Panc1 (cell line): ENCODE results near the gene AGAP1. TPM values are rescaled to one million over a fixed set of nuclear protein-coding genes. Genes with fewer than 3 reads are reported as not detected.

Source experiments
- ATAC-seq: fragments of 200-7000 bp; cut with Tn5 transposase; 2 replicates; pipeline ENCODE4 v1.9.1; 2020; ENCODE audit warnings: mild to moderate bottlenecking, moderate library complexity
- BruUV-seq: library from RNA; stranded (reverse); fragments of 400-500 nt; replicated peaks from 2 replicates; lab custom pipeline; 2021; lab: Mats Ljungman, UMichigan
- CTCF ChIA-PET: fragments of 300-600 bp; sonication (Branson Sonifier 250); formaldehyde crosslinking; loops from one replicate; lab custom pipeline; 2022; ENCODE audit warnings: antibody characterized with exemption; lab: Charles Lee
- POLR2A ChIA-PET: fragments of 300-600 bp; sonication (Branson Sonifier 250); formaldehyde crosslinking; loops from one replicate; lab custom pipeline; 2022; ENCODE audit warnings: antibody characterized with exemption; lab: Charles Lee
- DNase-seq: peaks from one replicate; pipeline ENCODE4 v3.0.0-alpha.2; 2010; ENCODE audit warnings: low read depth, low spot score
- H3K27ac ChIP-seq: 2 replicates; pipeline ENCODE4 v1.5.1; 2011; ENCODE audit warnings: mild to moderate bottlenecking, low read length, inconsistent platforms
- H3K27me3 ChIP-seq: fragments of 200-500 bp; sonication (Bioruptor generic); 2 replicates; pipeline ENCODE4 v1.6.0; 2014; ENCODE audit warnings: low read length, inconsistent platforms; ENCODE audit not compliant: control insufficient read depth, insufficient read depth
- H3K36me3 ChIP-seq: fragments of 200-500 bp; sonication (Bioruptor generic); 2 replicates; pipeline ENCODE4 v1.5.1; 2014; ENCODE audit warnings: inconsistent platforms, mild to moderate bottlenecking, low read length, moderate library complexity; ENCODE audit not compliant: control insufficient read depth, insufficient read depth
- H3K4me1 ChIP-seq: 2 replicates; pipeline ENCODE4 v1.5.1; 2011; ENCODE audit warnings: inconsistent platforms, mild to moderate bottlenecking, low read length, moderate library complexity; ENCODE audit not compliant: control insufficient read depth, insufficient read depth
- H3K4me3 ChIP-seq, 2 experiments: 2 replicates each; pipeline ENCODE4 v1.5.1; 2011 to 2012; ENCODE audit warnings: low read depth in 2 of 2, low read length in 2 of 2, mild to moderate bottlenecking in 2 of 2, inconsistent platforms in 1 of 2, moderate library complexity in 1 of 2
- H3K9me3 ChIP-seq: fragments of 200-500 bp; sonication (Bioruptor generic); 2 replicates; pipeline ENCODE4 v1.5.1; 2014; ENCODE audit warnings: low read depth, mild to moderate bottlenecking, inconsistent platforms, low read length, moderate library complexity; ENCODE audit not compliant: control insufficient read depth, insufficient read depth
- POLR2AphosphoS5 ChIP-seq: IDR thresholded peaks from 2 replicates; pipeline ENCODE4 v1.6.1; 2012; ENCODE audit warnings: mild to moderate bottlenecking, low read depth, low read length, moderate library complexity
- SIN3A ChIP-seq: IDR thresholded peaks from 2 replicates; pipeline ENCODE4 v1.6.1; 2012; ENCODE audit warnings: low read depth, mild to moderate bottlenecking, low read length, moderate library complexity, borderline replicate concordance; ENCODE audit not compliant: insufficient read depth
- TCF7L2 ChIP-seq: IDR thresholded peaks from 2 replicates; pipeline ENCODE4 v1.6.1; 2011; ENCODE audit warnings: mild to moderate bottlenecking, low read depth, low read length, inconsistent platforms
- in situ Hi-C: cut with HindIII; loops from 2 replicates; pipeline ENCODE4 v1.10.0; 2016; ENCODE audit warnings: low sequenced_read_pairs, low pct_unique_long_range_greater_than_20kb
- intact Hi-C: fragments of 100-400 bp; cut with micrococcal nuclease; formaldehyde crosslinking; loops from one replicate; pipeline ENCODE4 v1.10.0; 2022; ENCODE audit not compliant: unreplicated experiment
- total RNA-seq: library from RNA; stranded (reverse); gene quantifications from one replicate; pipeline ENCODE4 v1.2.1, GENCODE V29; 2021; ENCODE audit not compliant: unreplicated experiment
- TF ChIP-seq, protein P1 (sequence below): fragments of 450-650 bp; IDR thresholded peaks from 2 replicates; pipeline ENCODE4 v1.5.1; 2017; ENCODE audit warnings: mild to moderate bottlenecking
- TF ChIP-seq, protein P2 (sequence below), 2 experiments: IDR thresholded peaks; 2 replicates each; pipeline ENCODE4 v1.6.1; 2011 to 2012; ENCODE audit warnings: low read depth in 2 of 2, control low read depth in 1 of 2, low read length in 1 of 2, mild to moderate bottlenecking in 1 of 2, moderate library complexity in 1 of 2; ENCODE audit not compliant: insufficient read depth in 1 of 2

AGAP1 gene
- total RNA-seq, 1 experiment from 2014 or later, result 38.9 TPM

DNA sequence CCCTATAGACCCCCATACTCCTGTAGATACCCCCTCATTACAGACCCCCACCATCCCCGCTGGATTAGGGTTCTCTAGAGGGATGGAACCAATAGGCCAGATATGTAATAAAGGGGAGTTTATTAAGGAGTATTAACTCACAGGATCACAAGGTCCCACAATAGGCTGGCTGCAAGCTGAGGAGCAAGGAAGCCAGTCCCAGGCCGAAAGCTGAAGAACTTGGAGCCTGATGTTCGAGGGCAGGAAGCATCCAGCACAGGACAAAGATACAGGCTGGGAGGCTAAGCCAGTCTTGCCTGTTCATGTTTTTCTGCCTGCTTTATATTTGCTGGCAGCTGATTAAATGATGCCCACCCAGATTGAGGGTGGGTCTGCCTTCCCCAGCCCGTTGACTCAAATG is 106.6 kb downstream of the AGAP1 start:
- CTCF ChIA-PET, result no interaction called here
- no peaks in the 10 kb centered on the region for H3K36me3 ChIP-seq
- POLR2A ChIA-PET, result no interaction called here
- BruUV-seq, result no TSS peak
- TF ChIP-seq TCF7L2, result no peak
- TF ChIP-seq, protein P1, sequence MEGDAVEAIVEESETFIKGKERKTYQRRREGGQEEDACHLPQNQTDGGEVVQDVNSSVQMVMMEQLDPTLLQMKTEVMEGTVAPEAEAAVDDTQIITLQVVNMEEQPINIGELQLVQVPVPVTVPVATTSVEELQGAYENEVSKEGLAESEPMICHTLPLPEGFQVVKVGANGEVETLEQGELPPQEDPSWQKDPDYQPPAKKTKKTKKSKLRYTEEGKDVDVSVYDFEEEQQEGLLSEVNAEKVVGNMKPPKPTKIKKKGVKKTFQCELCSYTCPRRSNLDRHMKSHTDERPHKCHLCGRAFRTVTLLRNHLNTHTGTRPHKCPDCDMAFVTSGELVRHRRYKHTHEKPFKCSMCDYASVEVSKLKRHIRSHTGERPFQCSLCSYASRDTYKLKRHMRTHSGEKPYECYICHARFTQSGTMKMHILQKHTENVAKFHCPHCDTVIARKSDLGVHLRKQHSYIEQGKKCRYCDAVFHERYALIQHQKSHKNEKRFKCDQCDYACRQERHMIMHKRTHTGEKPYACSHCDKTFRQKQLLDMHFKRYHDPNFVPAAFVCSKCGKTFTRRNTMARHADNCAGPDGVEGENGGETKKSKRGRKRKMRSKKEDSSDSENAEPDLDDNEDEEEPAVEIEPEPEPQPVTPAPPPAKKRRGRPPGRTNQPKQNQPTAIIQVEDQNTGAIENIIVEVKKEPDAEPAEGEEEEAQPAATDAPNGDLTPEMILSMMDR, result no peak
- TF ChIP-seq SIN3A, result no peak
- no peak for TF ChIP-seq POLR2AphosphoS5
- TF ChIP-seq, protein P2, sequence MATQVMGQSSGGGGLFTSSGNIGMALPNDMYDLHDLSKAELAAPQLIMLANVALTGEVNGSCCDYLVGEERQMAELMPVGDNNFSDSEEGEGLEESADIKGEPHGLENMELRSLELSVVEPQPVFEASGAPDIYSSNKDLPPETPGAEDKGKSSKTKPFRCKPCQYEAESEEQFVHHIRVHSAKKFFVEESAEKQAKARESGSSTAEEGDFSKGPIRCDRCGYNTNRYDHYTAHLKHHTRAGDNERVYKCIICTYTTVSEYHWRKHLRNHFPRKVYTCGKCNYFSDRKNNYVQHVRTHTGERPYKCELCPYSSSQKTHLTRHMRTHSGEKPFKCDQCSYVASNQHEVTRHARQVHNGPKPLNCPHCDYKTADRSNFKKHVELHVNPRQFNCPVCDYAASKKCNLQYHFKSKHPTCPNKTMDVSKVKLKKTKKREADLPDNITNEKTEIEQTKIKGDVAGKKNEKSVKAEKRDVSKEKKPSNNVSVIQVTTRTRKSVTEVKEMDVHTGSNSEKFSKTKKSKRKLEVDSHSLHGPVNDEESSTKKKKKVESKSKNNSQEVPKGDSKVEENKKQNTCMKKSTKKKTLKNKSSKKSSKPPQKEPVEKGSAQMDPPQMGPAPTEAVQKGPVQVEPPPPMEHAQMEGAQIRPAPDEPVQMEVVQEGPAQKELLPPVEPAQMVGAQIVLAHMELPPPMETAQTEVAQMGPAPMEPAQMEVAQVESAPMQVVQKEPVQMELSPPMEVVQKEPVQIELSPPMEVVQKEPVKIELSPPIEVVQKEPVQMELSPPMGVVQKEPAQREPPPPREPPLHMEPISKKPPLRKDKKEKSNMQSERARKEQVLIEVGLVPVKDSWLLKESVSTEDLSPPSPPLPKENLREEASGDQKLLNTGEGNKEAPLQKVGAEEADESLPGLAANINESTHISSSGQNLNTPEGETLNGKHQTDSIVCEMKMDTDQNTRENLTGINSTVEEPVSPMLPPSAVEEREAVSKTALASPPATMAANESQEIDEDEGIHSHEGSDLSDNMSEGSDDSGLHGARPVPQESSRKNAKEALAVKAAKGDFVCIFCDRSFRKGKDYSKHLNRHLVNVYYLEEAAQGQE (IDR thresholded peaks at IDR 0.05; ENCODE audit: insufficient read depth in 1 of 2, low read depth in 2 of 2, low read length in 1 of 2), result no peak
- no peaks in the 10 kb centered on the region for H3K27me3 ChIP-seq
- intact Hi-C loops (no loop called here), in situ Hi-C loops (no loop called here)
- H3K4me3 ChIP-seq, result no peak overlapping the region
- ATAC-seq (no peak), DNase-seq (no peak)
- H3K4me1 ChIP-seq, result no peaks in the 10 kb centered on the region
- no peak overlapping the region for H3K27ac ChIP-seq
- no peaks in the 10 kb centered on the region for H3K9me3 ChIP-seq

DNA sequence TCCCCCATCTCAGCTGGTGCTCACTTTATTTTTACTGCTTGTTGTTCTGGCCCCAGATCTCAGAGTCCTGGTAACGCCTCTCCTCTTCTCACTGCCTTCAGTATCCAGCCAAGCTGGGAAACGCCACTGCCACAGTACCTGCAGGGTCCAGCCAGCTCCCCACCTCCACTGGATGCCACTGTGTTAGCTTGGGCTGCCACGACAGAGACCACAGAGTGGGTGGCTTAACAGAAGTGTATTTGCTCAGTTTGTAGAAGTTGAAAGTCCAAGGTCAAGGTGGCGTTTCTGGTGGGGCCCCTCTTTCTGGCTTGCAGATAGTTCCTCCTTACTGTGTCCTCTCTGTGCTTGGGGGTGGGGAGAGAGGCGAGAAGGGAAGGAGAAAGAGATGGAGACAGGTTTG is 107.1 kb downstream of the AGAP1 start:
- POLR2A ChIA-PET, result no interaction called here
- DNase-seq (no peak), ATAC-seq (no peak)
- CTCF ChIA-PET, result interaction anchor here (1.1 kb wide), 1 partner anchor 145 kb away, joined by 5 read pairs; no protein-coding TSS in a partner anchor
- intact Hi-C loops (no loop called here), in situ Hi-C loops (no loop called here)
- TF ChIP-seq TCF7L2 (no peak), POLR2AphosphoS5 (no peak), SIN3A (no peak)
- TF ChIP-seq, protein P2 (IDR thresholded peaks at IDR 0.05; ENCODE audit: insufficient read depth in 1 of 2, low read depth in 2 of 2, low read length in 1 of 2), result no peak
- TF ChIP-seq, protein P1, result no peak
- Histone ChIP-seq H3K4me3 (no peak overlapping the region), H3K27me3 (no peaks in the 10 kb centered on the region), H3K4me1 (no peaks in the 10 kb centered on the region), H3K36me3 (no peaks in the 10 kb centered on the region), H3K9me3 (no peaks in the 10 kb centered on the region), H3K27ac (no peak overlapping the region)
- no TSS peak for BruUV-seq
